K562 (cell line): ENCODE measurements around the gene TOMM40L. TPM values are rescaled to one million over a fixed set of nuclear protein-coding genes. Genes with fewer than 3 reads are reported as not detected.

ENCODE experiments used
- ATF4 ChIP-seq: fragments of 450-650 bp; formaldehyde crosslinking; IDR thresholded peaks from 2 replicates; pipeline ENCODE4 v1.4.0; 2022; ENCODE audit warnings: mild to moderate bottlenecking, moderate library complexity
- BDP1 ChIP-seq: IDR thresholded peaks from 3 replicates; pipeline ENCODE4 v1.6.1; 2011; ENCODE audit not compliant: insufficient read length, insufficient read depth
- CHD7 ChIP-seq: fragments of 200-600 bp; sonication (generic); IDR thresholded peaks from one replicate; pipeline ENCODE4 v1.6.1; 2012; ENCODE audit warnings: mild to moderate bottlenecking, low read depth, low read length, inconsistent platforms
- E2F3 ChIP-seq: fragments of 250-450 bp; sonication (Bioruptor Pico); IDR thresholded peaks from 2 replicates; pipeline ENCODE4 v1.4.0; 2020; ENCODE audit warnings: mild to moderate bottlenecking
- HDAC1 ChIP-seq, 2 experiments: fragments of 450-650 bp; IDR thresholded peaks; 2 replicates each; pipeline ENCODE4 v1.6.1; 2016 to 2017; ENCODE audit warnings: inconsistent platforms in 1 of 2, mild to moderate bottlenecking in 1 of 2, moderate library complexity in 1 of 2
- HSF4 ChIP-seq: fragments of 250-450 bp; sonication (Bioruptor Pico); IDR thresholded peaks from 2 replicates; pipeline ENCODE4 v2.1.2; 2022; ENCODE audit warnings: mild to moderate bottlenecking, moderate library complexity, borderline replicate concordance
- KDM5B ChIP-seq: fragments of 200-600 bp; sonication (generic); IDR thresholded peaks from 2 replicates; pipeline ENCODE4 v1.6.1; 2012; ENCODE audit warnings: low read depth, mild to moderate bottlenecking, moderate library complexity, low read length, control low read depth, inconsistent platforms; ENCODE audit not compliant: insufficient replicate concordance
- MCM3 ChIP-seq: fragments of 450-650 bp; IDR thresholded peaks from 2 replicates; pipeline ENCODE4 v1.6.1; 2016
- MLLT1 ChIP-seq, 2 experiments: fragments of 450-650 bp; IDR thresholded peaks; 2 replicates each; pipeline ENCODE4 v1.6.1; 2016
- SIN3A ChIP-seq, 2 experiments: fragments of 150-350 bp in 1 of 2; IDR thresholded peaks; 2 replicates each; pipeline ENCODE4 v1.6.1; 2011 to 2016; ENCODE audit warnings: borderline replicate concordance in 2 of 2, low read depth in 2 of 2, low read length in 2 of 2, mild to moderate bottlenecking in 2 of 2, moderate library complexity in 2 of 2; ENCODE audit not compliant: control insufficient read depth in 1 of 2
- SMAD1 ChIP-seq: fragments of 150-350 bp; IDR thresholded peaks from 2 replicates; pipeline ENCODE4 v1.6.1; 2014; ENCODE audit warnings: low read length, low read depth; ENCODE audit not compliant: partially characterized antibody
- ZNF133 ChIP-seq: fragments of 250-450 bp; sonication (Bioruptor Pico); IDR thresholded peaks from 2 replicates; pipeline ENCODE4 v1.4.0; 2020; ENCODE audit warnings: mild to moderate bottlenecking
- ZNF134 ChIP-seq: fragments of 250-450 bp; sonication (Bioruptor Pico); conservative IDR thresholded peaks from 2 replicates; pipeline ENCODE4 v1.4.0; 2020
- polyA plus RNA-seq, 8 experiments: library from polyadenylated mRNA; depleted of rRNA in 4 of 8; stranded (reverse) in 5 of 8; unstranded in 3 of 8; fragments of >200 nt; fragmentation: Nextera tagmentation in 2 of 8; fragmentation: Illumina TruSeq in 1 of 8; extraction: Ambion mirVana in 2 of 8; extraction: Trizol in 1 of 8; gene quantifications; 2 replicates each; pipeline versions ENCODE4 v1.2.1 to v1.2.3, GENCODE V29; 2011 to 2014; ENCODE audit warnings: inconsistent platforms in 1 of 8, missing spikeins in 1 of 8
- total RNA-seq, 7 experiments: library from RNA; depleted of rRNA in 6 of 7; stranded (reverse); fragments of >200 nt in 6 of 7; fragmentation: Illumina TruSeq in 2 of 7; extraction: Trizol in 2 of 7; gene quantifications; 2 replicates each; pipeline versions ENCODE4 v1.2.1 to v1.2.3, GENCODE V29; 2011 to 2021; ENCODE audit warnings: low replicate concordance in 1 of 7

Gene TOMM40L
- total and polyA plus RNA-seq, 9 of the 15 experiments (the other 6 are each of a cell fraction or from before 2014, with no cell fraction given) = 9.6 to 33.6 (median 25.2) TPM

- 0 out of 2 replicates have a peak, but pooled peaks have one; percentile 8 for TF ChIP-seq ATF4 (CRISPR knock-in tag)
- TF ChIP-seq HDAC1 (IDR thresholded peaks at IDR 0.05) = peak in 1 of 2 experiments; percentile 88; a peak in 1 of 4 replicates
- TF ChIP-seq SIN3A (IDR thresholded peaks at IDR 0.05; ENCODE audit: borderline replicate concordance in 2 of 2, control insufficient read depth in 1 of 2, low read depth in 2 of 2, low read length in 2 of 2) = peak; percentile 3 to 80; a peak in 2 of 4 replicates
- peak; percentile 90 for TF ChIP-seq ZNF134
- TF ChIP-seq MCM3 = no peak
- peak; percentile 96 for TF ChIP-seq KDM5B
- no peak for TF ChIP-seq BDP1
- no peak for TF ChIP-seq ZNF133 (CRISPR knock-in tag)
- TF ChIP-seq SMAD1 = no peak
- no peak for TF ChIP-seq E2F3 (CRISPR knock-in tag)
- TF ChIP-seq HSF4 = no peak
- no peak for TF ChIP-seq CHD7
- peak; percentile 22 to 89; a peak in 2 of 4 replicates for TF ChIP-seq MLLT1 (IDR thresholded peaks at IDR 0.05)
Measured at GRCh38 chr1:161177112-161177935, 48.5 kb upstream of the TOMM40L start, which contains the start of gene B4GALT3 (continued).
